NK-92 treated with Interleukin-12 subunit alpha and Interleukin-12 subunit beta, amount 100 ng/mL, for 24 hours (cell line): Measurements from ENCODE around the gene MRPS14.

Source experiments
- DNase-seq: peaks from one replicate; lab custom pipeline; 2025; lab: John Stamatoyannopoulos, UW

MRPS14 gene

GRCh38 chr1:174984952-174985351, 38.3 kb downstream of the MRPS14 start:
- no peak for DNase-seq

GRCh38 chr1:174982971-174983689, 40.1 kb downstream of the MRPS14 start:
- DNase-seq, result no peak

- no peak for DNase-seq
These were observed 46.7 kb downstream of the MRPS14 start for GRCh38 chr1:174976436-174977108.

GRCh38 chr1:174975764-174976163, 47.5 kb downstream of the MRPS14 start:
- DNase-seq, result no peak

- DNase-seq, result no peak
These were observed 48.5 kb downstream of the MRPS14 start for GRCh38 chr1:174974711-174975119.

- no peak for DNase-seq
These were observed 51.3 kb downstream of the MRPS14 start for GRCh38 chr1:174971902-174972301.

GRCh38 chr1:174971466-174971865, 51.8 kb downstream of the MRPS14 start:
- no peak for DNase-seq

- DNase-seq, result no peak
These were observed 53.2 kb downstream of the MRPS14 start for GRCh38 chr1:174969977-174970376.

GRCh38 chr1:174968750-174969244, 54.4 kb downstream of the MRPS14 start:
- no peak for DNase-seq

- no peak for DNase-seq
These were observed 55.1 kb downstream of the MRPS14 start for GRCh38 chr1:174967845-174968705.

GRCh38 chr1:174966008-174966572, 57.1 kb downstream of the MRPS14 start:
- no peak for DNase-seq

- no peak for DNase-seq
These were observed 57.7 kb downstream of the MRPS14 start for GRCh38 chr1:174965362-174966007.

GRCh38 chr1:174964972-174965361, 58.3 kb downstream of the MRPS14 start:
- DNase-seq, result no peak

GRCh38 chr1:174964261-174964971, 58.8 kb downstream of the MRPS14 start:
- no peak for DNase-seq

GRCh38 chr1:174963529-174964125, 59.6 kb downstream of the MRPS14 start:
- no peak for DNase-seq
